ENCODE measurements around the gene IKZF4.

Gene IKZF4

GRCh38 chr12:56086608-56087007 lies 65.8 kb downstream of the IKZF4 start:
- no peak overlapping the region for H3K4me3 ChIP-seq (ENCODE audit: low read length)
- 0 out of 2 replicates have a peak, but pooled peaks cover 2% of the 10 kb centered on the region for H3F3A ChIP-seq (ENCODE audit: control insufficient read depth, insufficient read depth)
- H3K4me2 ChIP-seq (ENCODE audit: low read length) = no peak overlapping the region
- H3K79me2 ChIP-seq (ENCODE audit: control insufficient read depth, low read length) = no peaks in the 10 kb centered on the region
- H3K36me3 ChIP-seq (ENCODE audit: control insufficient read depth, low read length) = no peaks in the 10 kb centered on the region
- H3K27me3 ChIP-seq (ENCODE audit: control insufficient read depth, low read length) = peaks cover 25% of the 10 kb centered on the region
- no peaks in the 10 kb centered on the region for H3K4me1 ChIP-seq (ENCODE audit: control insufficient read depth, low read length)
- TF ChIP-seq CTCF (IDR thresholded peaks at IDR 0.05; ENCODE audit: low read depth, low read length, poor library complexity, severe bottlenecking) (no peak), EZH2phosphoT487 (IDR thresholded peaks at IDR 0.05; ENCODE audit: borderline replicate concordance, low read length) (no peak)
- H3K9me3 ChIP-seq (ENCODE audit: control insufficient read depth, insufficient read depth, low read length) = no peaks in the 10 kb centered on the region
- H3K27ac ChIP-seq (ENCODE audit: low read depth, low read length) = no peak overlapping the region
- no peaks in the 10 kb centered on the region for H3K9me2 ChIP-seq (replicated peaks; ENCODE audit: control insufficient read depth, low read length)
- no peaks in the 10 kb centered on the region for H4K20me1 ChIP-seq (ENCODE audit: control insufficient read depth, insufficient read depth, low read depth, low read length)

- Histone ChIP-seq H3K79me2 (ENCODE audit: control insufficient read depth, low read length) (no peaks in the 10 kb centered on the region), H3K27ac (ENCODE audit: low read depth, low read length) (no peak overlapping the region), H3K9me3 (ENCODE audit: control insufficient read depth, insufficient read depth, low read length) (no peaks in the 10 kb centered on the region)
These were observed 66.4 kb downstream of the IKZF4 start for GRCh38 chr12:56087220-56087619.

More at GRCh38 chr12:56087220-56087619, 66.4 kb downstream of the IKZF4 start:
- no peaks in the 10 kb centered on the region for H3K9me2 ChIP-seq (replicated peaks; ENCODE audit: control insufficient read depth, low read length)
- H3K4me3 ChIP-seq (ENCODE audit: low read length) = no peak overlapping the region
- H3K36me3 ChIP-seq (ENCODE audit: control insufficient read depth, low read length) = no peaks in the 10 kb centered on the region
- TF ChIP-seq CTCF (IDR thresholded peaks at IDR 0.05; ENCODE audit: low read depth, low read length, poor library complexity, severe bottlenecking) (no peak), EZH2phosphoT487 (IDR thresholded peaks at IDR 0.05; ENCODE audit: borderline replicate concordance, low read length) (no peak)
- peaks cover 19% of the 10 kb centered on the region for H3K27me3 ChIP-seq (ENCODE audit: control insufficient read depth, low read length)
- 0 out of 2 replicates have a peak, but pooled peaks cover 2% of the 10 kb centered on the region for H3F3A ChIP-seq (ENCODE audit: control insufficient read depth, insufficient read depth)
- no peaks in the 10 kb centered on the region for H4K20me1 ChIP-seq (ENCODE audit: control insufficient read depth, insufficient read depth, low read depth, low read length)
- H3K4me1 ChIP-seq (ENCODE audit: control insufficient read depth, low read length) = no peaks in the 10 kb centered on the region
- no peak overlapping the region for H3K4me2 ChIP-seq (ENCODE audit: low read length)

Measured in DOHH2 (cell line).